Left colon (tissue), 2 donors: ENCODE data around the gene TBC1D12. TPM values are rescaled to one million over a fixed set of nuclear protein-coding genes. Genes with fewer than 3 reads are reported as not detected.

ENCODE experiments used
- total RNA-seq, 2 donors: library from RNA; stranded (reverse); fragmentation: NEBNext Ultra II Directional; extraction: Animal tissue kit (Norgen Biotek cat#: 25700); gene quantifications; one replicate each; pipeline ENCODE4 v1.2.1, GENCODE V29; 2021
- donor health status: DM: no; HTN: no; CAD: no.
- donor health status: DM: yes; HTN: yes; CAD: no.

TBC1D12 gene
- total RNA-seq, 2 donors from 2014 or later: 15.0 to 23.8 TPM

Other genes with a start within 250 kb of the TBC1D12 start
- gene NOC3L, start 39.6 kb upstream of the TBC1D12 start, total RNA-seq: 1 to 10 TPM; 6.3 to 6.6 TPM
- gene HELLS, start 143.2 kb downstream of the TBC1D12 start, total RNA-seq: 10 to 100 TPM; 11.6 to 22.8 TPM